Left colon (tissue), 2 donors: ENCODE results near the gene RPS6KA2. TPM values are rescaled to one million over a fixed set of nuclear protein-coding genes. Genes with fewer than 3 reads are reported as not detected.

Experiments
- ATAC-seq: fragments of 200-7000 bp; cut with Tn5 transposase; one replicate; pipeline ENCODE4 v1.9.1; 2020; ENCODE audit warnings: mild to moderate bottlenecking, moderate library complexity
- DNase-seq, 2 donors: peaks; one replicate each; pipeline ENCODE4 v3.0.0-alpha.2; 2020
- intact Hi-C, 2 donors: fragments of 100-400 bp; cut with DNase I in 1 of 2; cut with micrococcal nuclease in 1 of 2; formaldehyde crosslinking; loops; one replicate each; pipeline versions ENCODE4 v1.11.2 to v1.14.0; 2022; cut with DNase I, micrococcal nuclease
- total RNA-seq, 2 donors: library from RNA; stranded (reverse); fragmentation: NEBNext Ultra II Directional; extraction: Animal tissue kit (Norgen Biotek cat#: 25700); gene quantifications; one replicate each; pipeline ENCODE4 v1.2.1, GENCODE V29; 2021
- donor health status: DM: no; HTN: no; CAD: no.
- donor health status: DM: yes; HTN: yes; CAD: no.

RPS6KA2 gene
- total RNA-seq, 2 donors from 2014 or later, result 11.5 to 13.3 TPM

DNA sequence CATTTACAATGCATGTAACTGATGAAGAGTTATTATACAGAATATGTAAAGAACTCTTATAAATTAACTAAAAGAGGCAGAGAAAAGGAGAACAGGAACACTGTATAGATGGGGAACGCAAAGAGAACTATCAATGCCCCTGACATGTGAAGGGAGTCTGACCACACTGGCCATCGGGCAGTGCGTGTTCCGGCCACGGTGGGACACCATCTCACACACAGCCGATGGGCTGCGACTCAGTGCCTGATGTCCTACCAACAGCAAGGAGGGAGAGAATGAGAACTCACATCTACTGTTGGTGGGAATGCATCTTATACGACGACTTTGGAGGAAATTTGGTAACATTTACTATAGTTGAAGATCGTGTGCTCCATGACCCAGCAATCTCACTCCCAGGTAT, 25.1 kb downstream of the RPS6KA2 start:
- intact Hi-C loops, result no loop called here

DNA sequence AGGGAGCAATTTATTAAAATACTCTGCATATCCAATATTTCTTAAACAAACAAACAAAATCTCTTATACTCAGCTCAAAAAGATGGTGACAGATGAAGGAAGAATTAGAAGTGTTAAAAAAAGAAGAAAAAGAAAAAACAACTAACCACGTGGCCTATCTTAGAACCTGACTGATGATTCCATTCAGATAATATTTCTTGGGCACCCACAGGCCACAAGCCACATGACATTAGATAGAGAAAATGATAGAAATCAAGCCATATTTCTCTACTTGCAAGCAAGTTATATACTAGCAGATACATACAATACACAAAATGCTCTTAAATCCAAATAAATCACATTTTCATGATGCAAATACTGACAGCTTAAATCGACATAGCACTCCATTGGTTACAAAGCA, 26.1 kb downstream of the RPS6KA2 start:
- no peak for ATAC-seq
- intact Hi-C loops, result no loop called here
- no peak for DNase-seq

More for the DNA sequence above, 25.1 kb downstream of the RPS6KA2 start:
- DNase-seq (no peak), ATAC-seq (no peak)

- intact Hi-C loops, result no loop called here
- no peak for ATAC-seq
Observed at GRCh38 chr6:166599205-166599604, 27.8 kb downstream of the RPS6KA2 start.

GRCh38 chr6:166598441-166599138, 28.5 kb downstream of the RPS6KA2 start:
- no peak for DNase-seq
- no peak for ATAC-seq
- intact Hi-C loops, result no loop called here

More at GRCh38 chr6:166599205-166599604, 27.8 kb downstream of the RPS6KA2 start:
- DNase-seq, result no peak

- intact Hi-C loops, result no loop called here
- ATAC-seq (no peak), DNase-seq (no peak)
Observed at GRCh38 chr6:166597711-166598440, 29.2 kb downstream of the RPS6KA2 start.

GRCh38 chr6:166596776-166597507, 30.1 kb downstream of the RPS6KA2 start:
- intact Hi-C loops, result no loop called here
- DNase-seq (no peak), ATAC-seq (no peak)

- ATAC-seq (peak; percentile 27), DNase-seq (no peak)
- intact Hi-C loops, result no loop called here
Observed at GRCh38 chr6:166595949-166596348, 31.1 kb downstream of the RPS6KA2 start.

DNA sequence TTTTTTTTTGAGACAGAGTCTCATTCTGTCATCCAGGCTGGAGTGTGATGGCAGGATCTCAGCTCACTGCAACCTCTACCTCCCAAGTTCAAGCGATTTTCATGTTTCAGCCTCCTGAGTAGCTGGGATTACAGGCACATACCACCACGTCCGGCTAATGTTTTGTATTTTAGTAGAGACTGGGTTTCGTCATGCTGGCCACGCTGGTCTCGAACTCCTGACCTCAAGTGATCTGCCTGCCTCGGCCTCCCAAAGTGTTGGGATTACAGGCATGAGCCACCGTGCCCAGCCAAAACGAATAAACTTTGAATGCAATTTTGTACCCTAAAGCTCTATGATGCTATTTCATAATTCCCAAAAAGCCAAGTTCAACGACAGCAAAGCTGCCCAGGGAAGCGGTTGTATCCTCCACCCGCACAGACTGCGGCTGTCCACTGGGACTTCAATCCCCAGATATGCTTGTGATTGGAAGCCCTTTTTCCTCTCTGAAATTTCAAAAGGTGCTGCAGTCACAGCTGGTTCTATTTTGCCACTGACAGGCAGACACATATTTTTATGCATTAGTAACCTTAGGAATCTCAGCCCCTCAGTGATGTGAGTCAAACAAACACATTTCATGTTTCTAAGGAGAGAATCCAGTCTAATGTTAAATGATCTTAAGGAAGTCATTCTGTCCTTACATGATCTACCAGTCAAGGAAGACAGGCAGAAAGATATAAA, 31.8 kb downstream of the RPS6KA2 start:
- no peak for ATAC-seq
- intact Hi-C loops, result no loop called here
- DNase-seq, result no peak

- no peak for DNase-seq
- ATAC-seq, result no peak
- intact Hi-C loops, result no loop called here
Observed at GRCh38 chr6:166592821-166593220, 34.2 kb downstream of the RPS6KA2 start.

DNA sequence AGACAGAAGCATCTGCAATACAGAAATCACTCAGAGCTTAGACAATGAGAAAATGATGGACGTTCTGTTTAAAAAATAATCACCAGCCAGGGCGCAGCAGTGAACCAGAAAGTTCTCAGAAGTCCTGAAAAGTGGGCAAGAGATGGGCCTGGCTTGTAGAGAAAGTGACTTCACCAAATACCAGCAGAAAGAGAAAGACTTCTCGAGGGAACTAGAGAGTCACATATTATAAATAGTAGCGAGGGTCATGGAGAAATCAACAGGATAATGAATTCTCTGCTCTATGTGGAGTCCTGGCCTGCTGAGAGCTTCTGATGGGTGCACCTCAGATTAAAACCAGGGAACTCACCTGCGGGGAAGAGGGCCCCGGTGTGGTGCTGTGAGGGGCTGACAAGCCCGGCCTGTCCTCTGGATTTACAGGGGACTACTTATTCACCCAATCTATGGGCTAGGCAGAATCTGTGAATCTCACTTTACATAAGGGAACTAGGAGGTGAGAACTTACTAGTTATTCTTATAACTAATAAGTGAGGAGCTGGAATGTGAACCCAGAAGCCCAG, 35.0 kb downstream of the RPS6KA2 start:
- intact Hi-C loops, result no loop called here
- no peak for ATAC-seq
- DNase-seq, result no peak

- DNase-seq, result no peak
- intact Hi-C loops, result no loop called here
- ATAC-seq, result no peak
Observed at GRCh38 chr6:166591026-166591425, 36.0 kb downstream of the RPS6KA2 start.

GRCh38 chr6:166589786-166590574, 37.1 kb downstream of the RPS6KA2 start:
- intact Hi-C loops, result no loop called here
- no peak for DNase-seq
- no peak for ATAC-seq

GRCh38 chr6:166589337-166589731, 37.7 kb downstream of the RPS6KA2 start:
- no peak for DNase-seq
- intact Hi-C loops, result no loop called here
- ATAC-seq, result no peak

GRCh38 chr6:166588691-166589336, 38.2 kb downstream of the RPS6KA2 start:
- ATAC-seq (no peak), DNase-seq (no peak)
- intact Hi-C loops, result no loop called here

- DNase-seq (no peak), ATAC-seq (no peak)
- intact Hi-C loops, result no loop called here
Observed at GRCh38 chr6:166587631-166588413, 39.2 kb downstream of the RPS6KA2 start.

- peak in 1 of 2 donors; percentile 47 for DNase-seq
- intact Hi-C loops, result no loop called here
- peak; percentile 89 for ATAC-seq
Observed at GRCh38 chr6:166586424-166587156, 40.5 kb downstream of the RPS6KA2 start, which contains the start of gene RAMACL. TSS of gene RAMACL (minus strand) at chr6:166586678. CDS start at chr6:166586477, 201 bp downstream.
